Lower leg skin (tissue), 4 donors: Measurements from ENCODE around the gene IVD. TPM values are rescaled to one million over a fixed set of nuclear protein-coding genes. Genes with fewer than 3 reads are reported as not detected.

Source experiments
- DNase-seq, 2 donors: peaks; one replicate each; pipeline ENCODE4 v3.0.0-alpha.2; 2019; ENCODE audit warnings: low spot score in 2 of 2
- H3K4me3 ChIP-seq: fragments of 200-600 bp; sonication (generic); 2 replicates; pipeline ENCODE4 v1.5.1; 2017; ENCODE audit warnings: mild to moderate bottlenecking, low read depth; ENCODE audit not compliant: poor library complexity, severe bottlenecking
- POLR2A ChIP-seq, 2 donors: fragments of 450-650 bp; IDR thresholded peaks; one replicate each; pipeline ENCODE4 v1.6.1; 2016 to 2017; ENCODE audit warnings: antibody characterized with exemption in 2 of 2, mild to moderate bottlenecking in 1 of 2, moderate library complexity in 1 of 2
- WGBS, 2 donors: methylation state at CpG; one replicate each; pipeline ENCODE4 v1.1.5; 2018; 5-methylcytosine and 5-hydroxymethylcytosine counted together
- intact Hi-C: fragments of 100-400 bp; cut with DNase I; formaldehyde crosslinking; loops from one replicate; pipeline ENCODE4 v1.15.0; 2023; ENCODE audit warnings: low total_unique reads
- total RNA-seq, 4 donors: library from RNA; depleted of rRNA; stranded (reverse); fragments of >200 nt; gene quantifications; one replicate each; pipeline ENCODE4 v1.1.0, GENCODE V29; 2016
- TF ChIP-seq, protein P1 (sequence below), 3 donors: fragments of 450-650 bp; IDR thresholded peaks; one replicate each; pipeline ENCODE4 v1.5.1; 2016; ENCODE audit warnings: antibody characterized with exemption in 3 of 3, mild to moderate bottlenecking in 3 of 3, moderate library complexity in 2 of 3

IVD gene
- total RNA-seq, 4 donors from 2014 or later: 5.9 to 21.1 (median 12.6) TPM

DNA sequence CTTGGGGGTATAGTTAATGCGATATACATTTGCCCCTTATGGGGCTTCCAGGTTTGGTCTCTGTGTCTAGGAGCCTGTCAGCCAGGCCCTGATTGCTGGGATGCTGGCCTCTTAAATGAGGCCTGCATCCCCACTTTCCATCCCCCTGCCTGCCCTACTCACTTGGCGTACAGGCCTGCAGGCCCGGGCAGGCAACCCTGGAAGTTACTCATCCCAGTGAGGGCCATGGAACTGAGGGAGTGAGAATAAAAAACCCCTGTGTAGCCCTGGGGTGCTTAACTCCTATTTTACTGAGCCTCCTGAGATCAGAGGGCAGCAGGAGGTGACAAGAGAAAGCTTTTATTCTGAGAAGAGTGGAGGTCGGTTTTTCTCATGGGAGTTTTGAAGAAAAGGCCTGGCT is 45.6 kb upstream of the IVD start:
- TF ChIP-seq, protein P1, sequence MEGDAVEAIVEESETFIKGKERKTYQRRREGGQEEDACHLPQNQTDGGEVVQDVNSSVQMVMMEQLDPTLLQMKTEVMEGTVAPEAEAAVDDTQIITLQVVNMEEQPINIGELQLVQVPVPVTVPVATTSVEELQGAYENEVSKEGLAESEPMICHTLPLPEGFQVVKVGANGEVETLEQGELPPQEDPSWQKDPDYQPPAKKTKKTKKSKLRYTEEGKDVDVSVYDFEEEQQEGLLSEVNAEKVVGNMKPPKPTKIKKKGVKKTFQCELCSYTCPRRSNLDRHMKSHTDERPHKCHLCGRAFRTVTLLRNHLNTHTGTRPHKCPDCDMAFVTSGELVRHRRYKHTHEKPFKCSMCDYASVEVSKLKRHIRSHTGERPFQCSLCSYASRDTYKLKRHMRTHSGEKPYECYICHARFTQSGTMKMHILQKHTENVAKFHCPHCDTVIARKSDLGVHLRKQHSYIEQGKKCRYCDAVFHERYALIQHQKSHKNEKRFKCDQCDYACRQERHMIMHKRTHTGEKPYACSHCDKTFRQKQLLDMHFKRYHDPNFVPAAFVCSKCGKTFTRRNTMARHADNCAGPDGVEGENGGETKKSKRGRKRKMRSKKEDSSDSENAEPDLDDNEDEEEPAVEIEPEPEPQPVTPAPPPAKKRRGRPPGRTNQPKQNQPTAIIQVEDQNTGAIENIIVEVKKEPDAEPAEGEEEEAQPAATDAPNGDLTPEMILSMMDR (IDR thresholded peaks at IDR 0.05): no peak
- TF ChIP-seq POLR2A (IDR thresholded peaks at IDR 0.05): no peak
- WGBS, 2 donors: 86 to 93% methylated on average over 4 of the region's 4 CpGs
- no peak overlapping the region for H3K4me3 ChIP-seq
- no peak for DNase-seq
- intact Hi-C loops: loop anchor here (10.0 kb wide), 1 partner anchor 75 kb away; the partner anchor contains the start of gene ANKRD63

DNA sequence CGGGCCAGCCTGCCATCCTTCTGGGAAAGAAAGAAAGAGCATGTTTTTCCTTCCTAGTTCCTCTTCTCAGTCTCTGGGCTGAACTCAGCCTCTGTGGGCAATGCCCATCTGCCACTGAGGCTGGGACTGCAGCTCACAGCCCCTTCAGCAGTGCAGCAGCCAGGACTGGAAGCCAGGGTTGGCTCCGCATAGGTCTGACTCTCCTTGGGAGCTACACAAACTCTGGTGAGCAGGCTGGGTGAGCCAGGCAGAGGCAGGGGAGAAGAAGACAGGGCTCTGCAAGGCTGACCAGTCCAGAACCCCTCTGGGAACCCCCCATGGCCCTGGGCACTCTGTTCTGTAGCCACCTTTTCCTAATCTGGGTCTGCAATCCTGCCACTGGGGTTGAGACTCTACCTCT is 44.0 kb upstream of the IVD start:
- TF ChIP-seq, protein P1 (IDR thresholded peaks at IDR 0.05): no peak
- no peak for TF ChIP-seq POLR2A (IDR thresholded peaks at IDR 0.05)
- no peak overlapping the region for H3K4me3 ChIP-seq
- no peak for DNase-seq
- intact Hi-C loops: loop anchor here (10.0 kb wide), 1 partner anchor 77 kb away; the partner anchor contains the start of gene ANKRD63
- WGBS, 2 donors: 97 to 100% methylated on average over 2 of the region's 2 CpGs

DNA sequence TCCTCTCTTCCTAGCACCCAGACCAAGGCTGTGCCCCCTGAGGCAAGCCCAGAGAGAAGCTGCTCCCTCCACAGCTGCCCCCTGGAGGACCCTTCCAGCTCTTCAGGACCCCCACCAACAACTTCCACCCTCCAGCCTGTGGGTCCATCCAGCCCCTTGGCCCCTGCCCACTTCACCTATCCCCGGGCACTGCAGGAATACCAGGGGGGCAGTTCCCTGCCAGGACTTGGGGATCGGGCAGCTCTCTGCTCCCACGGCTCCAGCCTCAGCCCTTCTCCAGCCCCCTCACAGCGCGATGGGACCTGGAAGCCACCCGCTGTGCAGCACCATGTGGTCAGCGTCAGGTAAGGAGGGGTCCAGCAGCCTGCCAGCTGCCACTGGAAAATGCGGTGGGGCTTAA is 42.0 kb upstream of the IVD start:
- intact Hi-C loops: loop anchor here (10.0 kb wide), 1 partner anchor 79 kb away; the partner anchor contains the start of gene ANKRD63
- no peak for DNase-seq
- H3K4me3 ChIP-seq: no peak overlapping the region
- TF ChIP-seq, protein P1 (IDR thresholded peaks at IDR 0.05): no peak
- no peak for TF ChIP-seq POLR2A (IDR thresholded peaks at IDR 0.05)
- 83 to 86% methylated on average over 8 of the region's 8 CpGs for WGBS, 2 donors

DNA sequence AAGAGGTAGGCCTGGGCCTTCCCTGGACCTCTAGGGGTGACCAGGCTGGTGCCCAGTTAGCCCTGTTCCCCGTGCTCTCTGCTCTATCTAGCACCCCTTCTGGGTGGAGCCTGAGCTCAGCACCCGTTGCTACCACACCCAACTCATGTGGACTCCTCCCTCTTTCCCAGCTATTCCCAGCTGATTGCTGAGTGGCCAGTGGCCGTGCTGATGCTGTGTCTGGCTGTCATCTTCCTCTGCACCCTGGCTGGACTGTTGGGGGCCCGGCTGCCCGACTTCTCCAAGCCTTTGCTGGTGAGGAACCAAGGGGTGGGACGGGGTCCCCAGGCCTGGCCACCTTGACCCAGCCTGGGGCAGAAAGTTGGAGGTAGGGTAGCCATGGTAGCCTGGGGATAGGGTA is 41.3 kb upstream of the IVD start:
- intact Hi-C loops: loop anchor here (10.0 kb wide), 1 partner anchor 79 kb away; the partner anchor contains the start of gene ANKRD63
- TF ChIP-seq POLR2A (IDR thresholded peaks at IDR 0.05): no peak
- TF ChIP-seq, protein P1 (IDR thresholded peaks at IDR 0.05): no peak
- WGBS, 2 donors: 66 to 73% methylated on average over 5 to 6 of the region's 6 CpGs
- DNase-seq: no peak
- no peak overlapping the region for H3K4me3 ChIP-seq

DNA sequence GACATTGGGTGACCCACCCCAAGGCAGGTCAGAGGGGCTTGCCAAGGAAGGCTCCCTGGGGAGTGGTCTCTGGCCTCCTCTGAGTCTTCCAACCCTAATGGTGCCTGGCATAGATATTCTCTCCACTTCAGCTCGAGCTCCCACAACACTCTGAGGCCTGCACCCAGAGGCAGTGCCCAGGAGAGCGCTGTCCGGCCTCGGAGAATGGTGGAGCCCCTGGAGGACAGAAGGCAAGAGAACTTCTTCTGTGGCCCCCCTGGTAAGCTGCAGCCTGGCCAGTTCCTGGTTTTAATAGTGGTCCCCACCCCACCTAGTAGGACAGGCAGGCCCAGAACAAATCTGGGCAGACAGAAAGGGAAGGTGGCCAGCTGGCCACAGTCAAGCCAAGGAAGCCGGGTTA is 40.6 kb upstream of the IVD start:
- no peak for DNase-seq
- intact Hi-C loops: loop anchor here (10.0 kb wide), 1 partner anchor 80 kb away; the partner anchor contains the start of gene ANKRD63
- WGBS, 2 donors: 79 to 95% methylated on average over 5 of the region's 5 CpGs
- no peak overlapping the region for H3K4me3 ChIP-seq
- TF ChIP-seq POLR2A (IDR thresholded peaks at IDR 0.05): no peak
- TF ChIP-seq, protein P1 (IDR thresholded peaks at IDR 0.05): no peak
